GM19455 (cell line): ENCODE results near the gene GEMIN5.

Experiments
- ATAC-seq: cut with Tn5 transposase; IDR thresholded peaks from one replicate; pipeline ENCODE4 v1.9.1; 2021; ENCODE audit not compliant: unreplicated experiment

Gene GEMIN5

DNA sequence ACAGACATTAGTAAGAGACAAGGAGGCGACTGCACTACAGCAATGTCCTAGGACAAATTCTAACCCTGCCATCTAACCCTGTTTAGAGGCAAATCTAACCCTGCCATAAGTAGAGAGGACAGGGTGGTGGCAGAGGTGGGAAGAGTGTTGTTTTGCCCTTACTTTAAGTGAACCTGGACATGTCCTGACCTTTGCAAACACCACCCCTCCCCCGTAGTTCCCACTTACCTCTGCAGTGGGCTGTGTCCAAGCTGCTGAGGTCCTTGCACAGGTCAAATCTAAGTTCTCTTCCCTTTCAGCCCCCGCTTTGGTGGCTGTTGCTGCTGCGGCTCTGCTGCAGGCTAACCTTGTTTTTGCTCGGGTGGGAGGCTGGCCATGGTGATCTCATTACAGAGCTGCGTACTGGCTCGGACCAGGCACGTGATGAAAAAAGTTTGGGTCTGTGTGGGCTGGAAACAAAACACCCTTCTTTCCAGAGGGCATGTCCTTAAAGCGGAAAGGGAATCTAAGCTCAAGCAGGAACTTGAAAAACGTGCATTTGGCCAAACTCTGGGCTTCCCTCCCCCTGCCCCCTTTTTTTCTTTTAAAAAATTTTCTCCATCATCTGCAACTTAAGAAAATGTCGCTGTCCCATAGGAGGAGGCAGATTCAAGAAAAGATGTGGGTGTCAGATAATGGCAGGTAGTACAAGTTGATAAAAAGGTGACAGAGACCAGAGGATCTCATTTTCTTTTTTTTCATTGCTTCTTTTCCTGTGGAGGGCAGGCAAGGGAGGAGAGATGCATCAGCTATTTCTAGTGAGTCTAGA lies 87.6 kb downstream of the GEMIN5 start, which contains the start of gene FAXDC2:
TSS of gene FAXDC2 (minus strand) at position 349 of the 808 bp plus-strand sequence. CDS start 12,425 bp downstream, outside the sequence.
- no peak for ATAC-seq

DNA sequence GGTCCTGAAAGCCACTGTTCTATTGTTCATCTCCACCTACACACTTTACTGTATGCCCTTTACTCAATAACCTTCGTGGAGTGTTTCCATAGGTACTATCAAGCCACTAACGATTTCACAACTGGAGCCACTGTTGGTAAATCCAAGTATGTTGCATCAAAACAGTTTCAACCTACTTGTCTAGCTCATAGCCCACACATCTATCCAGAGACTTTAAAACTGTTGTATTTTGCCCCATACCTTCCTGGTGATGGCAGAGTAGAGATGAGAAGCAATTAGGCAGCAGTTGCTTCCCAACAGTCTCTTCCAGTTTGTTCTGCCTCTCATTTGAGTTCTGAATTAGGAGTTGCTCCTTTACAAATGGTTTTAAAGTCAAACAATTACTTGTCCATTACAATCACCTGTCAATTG lies 88.2 kb downstream of the GEMIN5 start:
- no peak for ATAC-seq

DNA sequence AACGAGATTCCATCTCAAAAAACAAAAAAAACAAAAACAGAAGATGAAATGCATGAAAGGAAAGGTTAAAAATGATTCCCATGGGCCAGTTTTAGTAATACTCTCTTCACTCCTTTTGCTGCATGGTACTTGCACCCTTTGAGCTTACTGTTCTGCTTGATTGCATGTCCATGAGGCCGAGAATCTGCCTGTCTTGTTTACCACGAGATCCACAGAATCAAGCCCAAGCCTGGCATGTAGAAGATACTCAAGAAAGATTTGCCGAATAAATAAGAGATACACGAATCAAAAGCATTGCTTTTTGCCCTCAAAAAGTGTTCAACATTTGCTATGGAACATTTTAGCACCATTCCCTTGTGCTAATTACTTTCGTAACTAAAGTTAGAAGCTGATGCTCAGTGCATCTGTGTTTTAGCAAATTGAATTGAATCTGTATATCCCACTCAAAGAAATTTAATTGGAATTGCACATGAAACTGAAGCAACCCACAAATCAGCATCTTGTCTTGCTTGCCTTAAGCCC lies 88.7 kb downstream of the GEMIN5 start:
- ATAC-seq = no peak

DNA sequence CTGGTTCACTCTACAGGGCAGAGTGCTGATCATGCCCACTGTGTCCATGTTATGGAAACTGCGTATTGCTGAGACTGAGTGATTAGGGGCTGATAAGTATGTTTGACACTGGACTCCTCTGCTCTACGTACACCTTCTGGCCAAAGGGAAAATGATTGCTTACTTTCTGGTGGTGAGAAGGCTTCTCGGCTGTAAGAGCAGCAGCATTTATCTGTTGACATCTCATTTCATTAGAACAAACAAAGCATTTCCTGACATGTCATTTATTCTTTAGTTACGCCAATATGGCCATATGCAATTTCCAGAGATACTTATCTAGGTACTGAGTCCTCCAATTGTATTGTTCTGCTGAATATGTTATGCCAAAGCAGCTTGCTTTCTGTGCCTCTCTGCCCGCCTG lies 93.2 kb downstream of the GEMIN5 start:
- no peak for ATAC-seq

DNA sequence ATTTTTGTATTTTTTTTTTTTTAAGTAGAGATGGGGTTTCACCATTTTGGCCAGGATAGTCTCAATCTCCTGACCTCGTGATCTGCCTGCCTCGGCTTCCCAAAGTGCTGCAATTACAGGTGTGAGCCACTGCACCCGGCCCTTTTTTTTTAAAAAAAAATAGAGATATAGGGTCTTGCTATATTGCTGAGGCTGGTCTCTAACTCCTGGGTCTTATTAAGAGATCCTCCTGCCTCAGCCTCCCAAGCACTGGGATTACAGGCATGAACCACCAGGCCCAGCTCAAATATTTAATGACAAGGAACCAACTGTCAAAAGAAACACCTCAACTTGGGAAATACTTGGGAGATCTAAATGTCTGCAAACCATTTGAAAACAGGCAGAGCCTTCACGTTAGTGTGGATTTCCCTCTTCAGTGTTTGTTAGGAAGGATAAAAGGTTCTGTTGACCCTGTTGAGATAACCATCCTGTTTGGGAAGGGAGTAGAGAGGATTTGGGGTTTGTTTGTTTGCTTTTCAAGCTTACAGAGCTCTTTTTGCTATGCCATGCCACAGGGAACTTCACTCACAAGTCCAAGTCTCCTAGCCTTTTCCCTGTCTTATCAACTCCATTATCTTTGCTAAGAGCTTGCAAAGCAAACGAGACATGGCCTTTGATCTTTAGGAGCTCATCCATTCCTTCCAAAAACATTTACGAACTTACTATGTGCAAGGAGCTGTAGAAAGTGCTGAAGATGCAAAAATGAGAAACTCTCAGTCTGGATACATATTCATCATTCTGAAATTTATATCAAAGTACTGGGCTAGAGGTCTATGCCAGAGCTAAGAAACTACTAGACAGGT lies 95.1 kb downstream of the GEMIN5 start:
- no peak for ATAC-seq

DNA sequence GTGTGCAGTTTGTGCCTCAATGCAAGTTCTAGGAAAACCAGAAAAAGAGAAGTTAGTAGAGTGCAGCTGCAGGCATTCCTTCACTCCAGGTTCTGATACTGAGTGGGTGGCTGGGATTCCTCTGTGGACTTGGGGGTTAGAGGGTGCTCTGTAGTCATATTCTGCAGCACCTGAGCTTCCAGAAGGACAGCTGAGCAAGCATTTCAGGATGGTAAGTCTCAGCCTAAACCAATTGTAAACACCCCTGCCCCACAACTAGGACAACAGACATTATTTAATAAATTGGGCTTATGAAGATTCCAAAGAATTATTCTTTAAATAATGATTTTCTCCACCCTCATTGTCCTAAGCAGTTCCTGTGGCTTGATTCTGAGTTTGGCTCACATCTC lies 96.7 kb downstream of the GEMIN5 start:
- no peak for ATAC-seq

DNA sequence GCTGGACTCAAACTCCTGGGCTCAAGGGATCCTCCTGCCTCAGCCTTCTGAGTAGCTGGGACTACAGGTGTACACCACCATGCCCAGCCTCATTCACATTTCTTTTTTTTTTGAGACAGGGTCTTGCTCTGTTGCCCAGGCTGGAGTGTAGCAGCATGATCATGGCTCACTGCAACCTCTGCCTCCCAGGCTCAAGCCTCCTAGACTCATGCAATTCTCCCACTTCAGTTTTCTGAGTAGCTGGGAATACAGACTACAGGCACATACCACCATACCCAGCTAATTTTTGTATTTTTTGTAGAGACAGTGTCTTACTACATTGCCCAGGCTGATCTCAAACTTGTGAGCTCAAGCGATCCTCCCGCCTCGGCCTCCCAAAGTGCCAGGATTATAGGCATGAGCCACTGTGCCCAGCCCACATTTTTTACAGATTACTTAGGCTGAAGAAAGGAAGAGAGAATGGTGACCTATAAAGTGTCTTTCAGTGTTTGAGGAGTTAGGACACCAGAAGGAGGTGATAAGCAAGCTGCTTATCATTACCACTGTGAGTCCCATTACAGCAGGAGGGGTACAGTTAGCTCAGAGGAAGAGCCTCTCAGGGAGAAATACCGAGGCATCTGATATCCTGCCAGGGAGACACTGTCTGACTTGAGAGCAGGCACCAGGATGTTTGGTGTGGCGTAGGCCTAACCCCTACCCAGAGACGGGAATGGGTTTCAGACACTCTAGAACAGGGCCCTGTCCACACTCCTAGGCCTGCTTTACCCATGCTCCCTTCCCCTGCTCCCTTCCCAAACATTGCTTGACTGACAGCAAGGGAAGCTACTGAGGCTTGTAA lies 97.4 kb downstream of the GEMIN5 start:
- ATAC-seq = no peak
